Renal cortical epithelial cell (primary cell): ENCODE data around the gene THOC2. TPM values are rescaled to one million over a fixed set of nuclear protein-coding genes. Genes with fewer than 3 reads are reported as not detected.

Experiments used
- DNase-seq: peaks from one replicate; pipeline ENCODE4 v3.0.0-alpha.2; 2011; ENCODE audit warnings: low read depth
- total RNA-seq: library from RNA; depleted of rRNA; stranded (reverse); fragments of >200 nt; gene quantifications from 2 replicates; pipeline ENCODE4 v1.2.3, GENCODE V29; 2014

The THOC2 gene
- total RNA-seq, 1 donor from 2014 or later, result 97.8 TPM

DNA sequence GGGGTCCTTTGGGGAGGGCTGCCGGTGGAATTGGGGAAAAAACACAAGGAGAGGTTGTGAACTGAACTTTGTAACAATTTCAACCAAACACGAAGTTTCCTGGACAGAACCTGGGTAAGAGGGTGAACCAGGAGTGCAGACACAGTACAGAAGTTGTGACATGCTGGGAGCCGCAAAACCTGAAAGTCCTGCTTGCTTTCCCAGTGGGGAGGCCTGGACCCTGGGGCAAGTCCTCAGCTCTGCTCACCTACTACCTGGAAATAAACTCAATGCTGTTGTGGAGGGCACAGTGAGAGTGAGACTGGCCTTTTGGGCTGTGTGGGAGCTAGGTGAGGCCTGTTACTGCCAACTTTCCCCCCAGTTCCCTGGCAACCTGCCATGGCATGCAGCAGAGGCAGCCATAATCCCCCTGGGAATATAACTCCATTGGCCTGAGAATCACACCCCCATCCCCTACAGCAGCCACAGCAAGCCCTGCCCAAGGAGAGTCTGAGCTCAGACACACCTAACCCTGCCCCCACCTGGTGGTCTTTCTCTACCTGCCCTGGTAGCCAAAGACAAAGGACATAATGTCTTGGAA, 162.8 kb downstream of the THOC2 start:
- DNase-seq, result no peak

DNA sequence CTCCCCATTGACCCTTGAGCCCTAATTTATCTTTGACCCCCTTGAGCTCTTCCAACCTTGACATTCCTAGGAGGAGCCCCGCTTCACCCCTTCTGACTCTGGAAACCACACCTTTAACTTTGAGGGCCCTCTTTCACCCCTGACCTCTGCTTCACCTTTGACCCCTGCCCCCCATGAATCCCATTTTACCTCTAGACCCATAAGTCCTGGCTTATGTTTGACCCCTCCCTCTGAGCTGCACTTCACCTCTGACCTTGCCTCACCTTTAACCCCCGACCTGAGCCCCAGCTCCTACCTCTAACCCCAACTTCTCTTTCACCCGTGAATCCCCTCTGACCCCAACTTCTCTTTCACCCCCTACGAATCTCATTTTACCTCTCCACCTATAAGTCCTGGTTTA, 169.7 kb downstream of the THOC2 start:
- DNase-seq, result no peak

- no peak for DNase-seq
These were observed 170.3 kb downstream of the THOC2 start for GRCh38 chrX:123562342-123563146.

DNA sequence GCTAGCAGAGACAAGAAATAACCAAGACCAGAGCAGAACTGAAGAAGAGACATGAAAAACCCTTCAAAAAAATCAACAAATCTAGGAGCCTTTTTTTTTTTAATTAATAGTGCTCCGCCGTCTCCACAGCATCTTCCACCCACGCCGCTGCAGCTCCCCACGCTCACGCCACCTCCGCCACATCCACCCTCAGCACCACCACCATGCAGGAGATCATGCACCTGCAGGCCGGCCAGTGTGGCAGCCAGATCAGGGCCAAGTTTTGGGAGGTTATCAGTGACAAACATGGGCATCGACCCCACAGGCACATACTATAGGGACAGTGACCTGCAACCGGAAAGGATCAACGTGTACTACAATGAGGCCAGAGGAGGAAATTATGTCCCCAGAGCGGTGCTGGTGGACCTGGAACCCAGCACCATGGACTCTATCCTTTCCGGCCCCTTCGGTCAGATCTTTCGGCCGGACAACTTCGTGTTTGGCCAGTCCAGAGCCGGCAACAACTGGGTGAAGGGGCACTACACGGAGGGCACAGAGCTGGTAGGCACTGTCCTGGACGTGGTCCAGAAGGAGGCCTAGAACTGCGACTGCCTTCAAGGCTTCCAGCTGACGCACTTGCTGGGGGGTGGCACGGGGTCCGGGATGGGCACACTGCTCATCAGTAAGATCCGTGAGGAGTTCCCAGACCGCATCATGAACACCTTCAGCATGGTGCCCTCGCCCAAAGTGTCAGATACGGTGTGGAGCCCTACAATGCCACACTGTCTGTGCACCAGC, 171.2 kb downstream of the THOC2 start:
- DNase-seq, result no peak

DNA sequence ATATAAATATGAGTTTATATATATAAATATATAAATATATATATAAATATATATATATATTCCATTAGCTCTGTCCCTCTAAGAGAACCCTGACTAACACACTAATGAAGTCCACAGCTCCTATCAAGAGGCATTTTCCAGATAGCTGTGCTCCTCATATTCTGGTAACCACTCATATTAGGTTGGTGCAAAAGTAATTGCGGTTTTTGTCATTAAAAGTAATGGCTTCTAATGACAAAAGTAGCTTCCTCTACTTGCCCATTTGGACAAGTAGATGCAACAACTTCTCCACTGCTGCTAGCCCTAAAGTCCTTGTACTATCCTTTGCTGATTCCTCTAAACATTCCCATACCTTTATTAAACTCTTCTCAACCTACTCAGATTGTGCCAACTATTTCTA, 182.0 kb downstream of the THOC2 start:
- no peak for DNase-seq

Other genes with a start within 250 kb of the THOC2 start
- gene XIAP, start 127.0 kb upstream of the THOC2 start, total RNA-seq, result 47.8 and 58.0 TPM in 2 replicates
- 78.8 and 95.2 TPM in 2 replicates for gene STAG2, start 228.7 kb upstream of the THOC2 start, total RNA-seq